HepG2 (cell line): ENCODE results near the gene IKZF4.

ENCODE experiments used
- CTCF ChIP-seq: sonication (generic); formaldehyde crosslinking; IDR thresholded peaks from 2 replicates; pipeline ENCODE4 v1.5.0; 2020; ENCODE audit warnings: mild to moderate bottlenecking, missing genetic modification reagents, moderate library complexity
- KDM1A ChIP-seq: IDR thresholded peaks from 2 replicates; pipeline ENCODE4 v1.6.1; 2016; ENCODE audit warnings: missing compliant biosample characterization
- ZBTB33 ChIP-seq: sonication (generic); formaldehyde crosslinking; IDR thresholded peaks from 2 replicates; pipeline ENCODE4 v1.4.0; 2020; ENCODE audit warnings: missing genetic modification reagents
- ZC3H4 ChIP-seq: sonication (generic); formaldehyde crosslinking; IDR thresholded peaks from 2 replicates; pipeline ENCODE4 v1.4.0; 2020; ENCODE audit warnings: missing genetic modification reagents, borderline replicate concordance
- ZFP90 ChIP-seq: sonication (generic); formaldehyde crosslinking; IDR thresholded peaks from 2 replicates; pipeline ENCODE4 v1.8.0; 2022; ENCODE audit warnings: missing genetic modification reagents, mild to moderate bottlenecking, inconsistent platforms, borderline replicate concordance

GRCh38 chr12:56062996-56063395 lies 42.2 kb downstream of the IKZF4 start:
- TF ChIP-seq KDM1A (CRISPR knock-in tag) (no peak), ZBTB33 (no peak), CTCF (CRISPR knock-in tag) (no peak), ZFP90 (CRISPR knock-in tag) (no peak), ZC3H4 (CRISPR knock-in tag) (no peak)
